GM18511 (cell line): ENCODE measurements around the gene MRM2.
"Not testable (repeated sequence)": the region's sequence is repeated elsewhere in the genome, so short reads cannot be mapped to it uniquely, and the experiment has no call there.

Experiments
- ATAC-seq: cut with Tn5 transposase; IDR thresholded peaks from one replicate; pipeline ENCODE4 v1.9.1; 2021; ENCODE audit warnings: mild to moderate bottlenecking, moderate library complexity; ENCODE audit not compliant: unreplicated experiment

MRM2 gene

DNA sequence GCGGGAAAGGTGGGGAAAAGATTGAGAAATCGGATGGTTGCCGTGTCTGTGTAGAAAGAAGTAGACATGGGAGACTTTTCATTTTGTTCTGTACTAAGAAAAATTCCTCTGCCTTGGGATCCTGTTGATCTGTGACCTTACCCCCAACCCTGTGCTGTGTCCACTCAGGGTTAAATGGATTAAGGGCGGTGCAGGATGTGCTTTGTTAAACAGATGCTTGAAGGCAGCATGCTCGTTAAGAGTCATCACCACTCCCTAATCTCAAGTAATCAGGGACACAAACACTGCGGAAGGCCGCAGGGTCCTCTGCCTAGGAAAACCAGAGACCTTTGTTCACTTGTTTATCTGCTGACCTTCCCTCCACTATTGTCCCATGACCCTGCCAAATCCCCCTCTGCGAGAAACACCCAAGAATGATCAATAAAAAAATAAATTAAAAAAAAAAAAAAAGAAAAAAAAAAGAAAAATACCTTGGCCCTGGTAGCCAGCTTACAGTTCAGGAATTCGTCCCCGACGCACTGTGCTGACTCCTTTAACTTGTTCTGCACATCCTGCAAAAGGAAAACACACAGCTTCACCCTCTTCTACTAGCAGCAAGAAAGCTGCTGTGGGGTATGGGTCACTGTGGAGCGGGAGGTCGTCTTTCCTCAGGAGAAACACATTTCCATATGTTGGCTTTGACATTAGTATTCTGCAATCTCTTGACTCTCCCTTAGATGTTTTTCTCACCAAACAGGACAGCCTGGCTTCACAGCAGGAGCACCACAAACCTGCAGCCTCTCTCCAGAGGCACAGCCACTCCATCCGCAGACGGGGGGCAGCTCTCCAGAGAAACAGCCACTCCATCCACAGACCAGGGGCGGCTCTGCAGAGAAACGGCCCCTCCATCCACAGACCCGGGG is 27.3 kb upstream of the MRM2 start:
- ATAC-seq = not testable (repeated sequence)

DNA sequence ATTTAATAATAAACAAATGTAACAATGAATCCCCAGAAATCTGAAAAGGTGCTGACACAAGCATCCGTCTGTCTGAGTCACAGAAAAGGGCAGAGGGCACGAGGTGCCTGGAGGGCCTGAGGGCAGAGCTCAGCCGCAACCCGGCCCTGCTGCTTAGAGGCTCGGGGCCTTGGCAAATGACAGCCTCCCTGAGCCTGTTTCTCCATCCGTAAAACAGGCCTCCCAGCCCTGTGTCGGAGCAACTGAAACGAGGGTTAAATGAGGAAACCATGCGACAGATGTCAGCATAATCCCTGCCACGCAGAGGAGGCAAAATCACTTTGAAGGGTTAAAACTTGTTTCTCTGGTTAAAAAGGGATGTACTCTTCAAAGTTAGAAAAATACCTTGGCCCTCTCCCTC is 24.9 kb upstream of the MRM2 start:
- no peak for ATAC-seq

DNA sequence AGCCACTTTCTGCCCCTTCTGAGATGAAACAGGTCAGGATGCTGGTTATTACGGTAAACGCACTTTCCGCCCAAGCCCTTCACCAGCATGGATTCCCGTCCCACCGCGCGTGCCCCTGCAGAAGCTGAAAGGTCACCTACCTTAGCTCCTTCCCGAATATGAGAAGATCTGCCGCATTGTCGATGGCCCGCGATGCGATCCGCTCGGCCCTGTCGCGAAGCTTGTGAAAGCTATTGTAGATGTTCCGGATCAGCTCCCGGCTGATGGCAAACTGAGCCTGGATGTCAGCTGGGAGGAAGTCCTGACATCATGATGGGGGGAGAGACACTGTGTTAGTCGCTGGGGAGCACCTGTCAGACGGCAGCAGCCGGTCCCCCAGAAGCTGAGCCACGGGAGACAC is 22.2 kb upstream of the MRM2 start:
- ATAC-seq = no peak

DNA sequence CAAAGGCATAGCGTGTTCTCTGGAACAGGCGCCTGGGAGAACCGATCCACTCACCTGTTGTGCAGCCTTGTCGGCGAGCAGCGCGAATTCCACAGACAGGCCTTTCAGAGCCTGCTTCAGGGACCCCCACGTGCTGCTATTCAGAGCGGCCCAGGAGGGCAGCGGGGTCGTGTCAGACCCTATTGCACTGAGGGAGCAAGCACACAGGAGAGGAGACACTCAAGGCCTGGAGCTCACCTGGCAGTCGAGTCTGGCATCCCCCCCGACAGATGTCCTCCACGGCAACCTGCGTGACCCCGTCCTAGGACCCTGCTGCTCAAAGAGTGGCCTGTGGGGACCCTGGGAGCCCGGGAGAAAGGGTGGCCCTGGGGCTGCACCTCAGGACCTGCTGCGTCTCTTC is 21.2 kb upstream of the MRM2 start:
- no peak for ATAC-seq

DNA sequence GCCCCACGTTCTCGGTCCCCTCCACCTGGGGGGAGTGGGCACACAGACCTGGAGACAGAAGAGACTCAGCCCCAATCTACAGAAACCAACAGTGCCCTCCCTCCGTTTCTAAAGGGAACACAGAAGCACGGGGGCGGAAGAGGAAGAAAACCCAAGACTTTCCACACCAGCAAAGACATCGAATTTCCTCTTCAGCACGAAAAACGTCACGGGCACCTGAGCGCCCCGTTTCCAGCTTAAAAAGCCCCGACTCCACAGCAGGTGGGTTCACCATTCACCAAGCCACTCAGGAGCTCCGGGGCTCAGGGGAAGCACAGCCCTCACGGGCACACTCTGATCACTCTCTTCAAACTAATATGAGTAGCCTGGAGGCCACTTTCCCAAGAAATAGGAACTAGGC is 19.6 kb upstream of the MRM2 start:
- no peak for ATAC-seq

DNA sequence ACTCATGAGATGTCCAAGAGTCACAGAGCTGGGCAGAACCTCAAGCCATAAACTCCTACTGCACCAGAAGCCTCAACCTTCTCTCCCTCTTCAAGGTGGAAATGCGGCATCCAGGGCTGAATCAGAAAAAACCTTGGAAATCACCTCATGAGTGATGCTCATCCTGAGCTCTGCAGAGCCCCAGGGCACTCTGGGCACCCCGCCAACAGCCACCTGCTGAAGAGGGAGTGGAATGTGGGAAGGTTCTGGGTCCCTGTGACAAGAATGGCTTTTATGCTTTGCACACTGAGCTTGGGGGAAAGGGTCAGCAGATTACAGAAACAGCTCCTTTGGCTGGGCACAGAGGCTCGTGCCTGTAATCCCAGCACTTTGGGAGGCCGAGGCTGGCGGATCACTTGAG is 18.8 kb upstream of the MRM2 start:
- ATAC-seq = no peak

DNA sequence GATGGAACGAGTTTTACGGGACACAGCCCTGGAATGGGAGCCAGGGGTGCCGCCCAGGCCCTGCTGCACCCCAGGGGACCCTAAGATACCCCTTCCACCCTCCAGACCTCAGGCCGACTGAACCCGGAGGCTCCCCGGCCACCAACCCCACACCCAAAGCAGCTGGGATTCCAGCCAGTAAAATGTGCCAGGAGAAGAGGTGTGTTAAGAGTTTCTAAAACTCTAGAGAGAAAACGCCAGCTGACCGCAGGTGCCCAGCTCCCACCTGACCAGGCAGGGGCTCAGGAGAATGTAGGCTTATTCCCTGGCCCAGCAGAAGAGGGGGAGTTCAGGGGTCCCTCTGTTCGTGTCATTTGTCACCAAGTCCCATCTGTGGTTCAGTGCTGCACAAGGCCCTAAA is 17.5 kb upstream of the MRM2 start:
- peak; percentile 9 for ATAC-seq

DNA sequence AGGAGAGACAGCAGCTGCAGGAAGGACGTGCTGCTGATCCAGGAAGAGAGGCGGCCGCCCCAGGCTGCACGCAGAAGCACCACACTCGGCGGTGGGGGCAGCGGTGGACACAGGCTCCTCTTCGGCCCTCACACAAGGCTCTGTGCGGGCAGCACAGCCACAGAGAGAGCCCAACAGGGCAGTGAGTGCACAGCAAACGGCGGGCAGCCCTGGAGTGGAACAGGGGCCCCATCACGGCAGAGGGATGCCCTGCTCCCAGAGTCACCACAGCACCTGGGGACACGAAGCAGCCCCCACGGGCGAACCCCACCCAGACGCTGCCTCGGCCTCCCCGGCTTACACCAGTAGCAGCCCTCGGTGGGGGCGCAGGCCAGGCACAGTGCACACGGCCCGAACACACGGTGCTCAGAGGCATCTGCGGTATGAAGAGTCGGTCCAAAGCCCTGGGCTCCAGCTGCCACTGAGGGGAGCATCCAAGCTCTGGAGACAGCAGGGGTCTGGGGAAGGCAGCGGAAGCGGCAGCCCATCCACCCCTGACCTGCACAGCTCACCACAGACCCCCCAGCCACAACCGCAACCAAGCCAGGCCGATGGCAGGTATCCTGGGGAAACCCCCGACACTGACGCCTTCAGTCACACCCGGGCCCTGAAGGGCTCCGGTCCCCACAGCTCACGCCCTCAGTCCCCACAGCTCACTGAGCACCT is 16.8 kb upstream of the MRM2 start:
- peak; percentile 89 for ATAC-seq

DNA sequence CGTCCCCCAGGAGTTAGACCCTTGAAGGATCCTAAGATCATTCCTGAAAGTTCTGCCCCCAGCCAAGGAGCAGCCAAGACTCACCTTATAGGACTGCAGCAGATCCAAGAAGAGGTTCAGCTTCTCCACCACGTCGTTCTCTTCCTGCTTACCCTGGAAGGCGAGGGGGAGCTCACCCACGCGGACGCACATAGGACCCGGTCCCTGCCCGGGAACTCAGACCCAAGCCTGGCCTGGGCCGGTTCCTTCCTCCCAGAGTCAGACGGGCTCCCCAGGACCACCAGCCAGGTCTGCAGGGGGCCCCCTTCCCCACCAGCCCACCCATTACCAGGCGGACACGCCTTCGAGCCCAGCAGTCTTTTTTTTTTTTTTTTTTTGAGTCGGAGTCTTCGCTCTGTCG is 15.6 kb upstream of the MRM2 start:
- ATAC-seq = no peak

DNA sequence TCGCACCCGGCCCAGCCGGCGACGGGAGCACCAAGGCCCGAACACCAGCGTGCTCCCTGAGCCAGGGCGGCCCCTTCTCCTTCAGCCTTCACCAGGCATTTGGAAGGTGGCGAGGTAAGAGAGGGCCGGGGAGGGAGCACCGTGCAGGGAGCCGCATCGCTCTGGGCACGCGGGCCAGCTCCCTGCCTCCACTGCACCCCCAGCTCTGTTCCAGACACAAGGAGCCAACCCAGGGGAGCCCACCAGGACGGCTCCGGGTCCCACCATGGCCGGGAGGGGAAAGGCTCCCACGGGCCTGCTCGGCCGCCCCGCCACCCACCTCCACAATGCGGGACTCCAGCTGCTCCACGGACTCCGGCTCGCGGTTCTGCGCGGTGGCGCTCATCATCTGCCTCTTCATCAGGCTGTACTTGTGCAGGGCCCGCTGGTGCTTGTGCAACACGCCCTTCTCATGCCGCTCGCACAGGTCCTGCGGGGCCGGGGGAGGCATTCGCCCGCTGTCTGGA is 15.1 kb upstream of the MRM2 start:
- ATAC-seq = no peak

DNA sequence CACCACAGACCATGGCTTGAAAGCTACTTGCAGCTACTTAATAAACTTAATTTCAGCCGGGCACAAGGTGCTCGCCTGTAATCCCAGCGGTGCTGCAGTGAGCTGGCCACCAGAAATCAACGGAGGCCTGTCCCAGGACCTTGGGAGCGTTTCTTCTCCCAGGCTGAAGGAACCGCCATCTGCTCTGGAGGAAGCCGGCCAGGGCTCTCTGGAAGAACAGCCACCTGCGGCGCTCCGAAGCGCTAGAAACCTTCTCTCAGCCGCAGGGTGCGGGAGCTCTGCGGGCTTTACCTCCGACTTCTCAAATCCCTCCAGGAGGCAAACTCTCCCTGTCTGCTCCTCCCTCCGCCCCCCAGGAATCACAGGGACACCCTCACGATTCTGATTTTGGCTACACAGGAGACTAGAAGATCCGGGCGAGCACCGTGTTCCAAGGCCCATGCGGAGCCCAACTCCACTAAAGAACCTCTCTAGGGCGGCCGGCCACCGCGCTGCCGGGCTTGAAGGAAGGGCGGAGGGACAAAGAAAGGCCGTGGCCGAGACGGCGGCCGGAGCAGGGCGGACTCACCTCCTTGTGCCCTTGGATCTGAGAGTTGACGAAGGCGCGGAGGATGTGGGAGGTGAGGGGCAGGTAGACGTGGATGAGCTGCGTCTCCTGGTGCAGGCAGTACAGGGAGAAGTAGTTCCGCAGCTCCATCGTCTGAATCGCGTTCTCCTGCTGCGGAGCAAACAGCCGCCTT is 14.5 kb upstream of the MRM2 start:
- ATAC-seq = no peak

DNA sequence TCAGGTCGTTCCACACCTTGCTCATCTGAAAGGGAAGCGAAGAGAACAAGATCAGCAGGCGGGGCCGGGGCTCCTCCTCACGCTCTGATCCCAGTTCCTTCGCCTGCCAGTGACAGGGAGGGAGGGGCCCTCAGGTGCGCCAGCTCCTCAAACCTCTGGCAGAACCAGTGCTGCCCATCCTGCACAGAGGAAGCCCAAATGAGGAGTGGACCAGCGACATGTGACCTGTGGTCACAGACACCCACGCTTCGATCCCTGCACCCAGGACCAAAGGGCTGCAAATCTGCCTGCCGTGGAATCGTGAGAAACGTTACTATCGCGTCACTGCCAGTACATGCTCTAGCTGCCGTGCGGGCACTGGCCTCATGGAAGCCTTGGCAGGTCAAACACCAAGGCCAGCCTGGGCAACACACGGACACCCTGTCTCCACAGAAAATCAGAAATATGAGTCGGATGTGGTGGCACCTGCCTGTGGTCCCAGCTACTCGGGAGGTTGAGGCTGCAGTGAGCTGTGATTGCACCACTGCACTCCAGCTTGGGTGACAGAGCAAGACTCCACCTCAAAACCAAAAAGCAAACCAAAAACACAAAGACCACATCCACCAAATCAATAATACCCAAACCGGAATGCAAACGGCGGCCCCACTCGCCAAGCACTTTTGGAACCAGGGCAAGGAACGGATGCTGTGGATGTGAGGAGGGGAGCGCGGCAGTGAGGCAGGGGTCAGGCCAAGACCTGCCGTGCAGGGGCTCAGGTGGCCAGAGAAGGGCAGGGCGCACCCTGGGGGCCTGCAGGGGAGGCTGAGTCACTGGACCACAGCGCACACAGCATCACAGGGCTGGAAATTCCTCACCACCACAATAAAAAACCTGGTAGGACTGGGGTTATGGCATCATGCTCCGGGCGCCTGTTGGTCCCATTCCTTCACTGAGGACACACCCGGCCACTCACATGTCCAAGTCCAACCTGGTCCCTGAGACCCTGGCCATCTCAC is 13.4 kb upstream of the MRM2 start:
- ATAC-seq = no peak

DNA sequence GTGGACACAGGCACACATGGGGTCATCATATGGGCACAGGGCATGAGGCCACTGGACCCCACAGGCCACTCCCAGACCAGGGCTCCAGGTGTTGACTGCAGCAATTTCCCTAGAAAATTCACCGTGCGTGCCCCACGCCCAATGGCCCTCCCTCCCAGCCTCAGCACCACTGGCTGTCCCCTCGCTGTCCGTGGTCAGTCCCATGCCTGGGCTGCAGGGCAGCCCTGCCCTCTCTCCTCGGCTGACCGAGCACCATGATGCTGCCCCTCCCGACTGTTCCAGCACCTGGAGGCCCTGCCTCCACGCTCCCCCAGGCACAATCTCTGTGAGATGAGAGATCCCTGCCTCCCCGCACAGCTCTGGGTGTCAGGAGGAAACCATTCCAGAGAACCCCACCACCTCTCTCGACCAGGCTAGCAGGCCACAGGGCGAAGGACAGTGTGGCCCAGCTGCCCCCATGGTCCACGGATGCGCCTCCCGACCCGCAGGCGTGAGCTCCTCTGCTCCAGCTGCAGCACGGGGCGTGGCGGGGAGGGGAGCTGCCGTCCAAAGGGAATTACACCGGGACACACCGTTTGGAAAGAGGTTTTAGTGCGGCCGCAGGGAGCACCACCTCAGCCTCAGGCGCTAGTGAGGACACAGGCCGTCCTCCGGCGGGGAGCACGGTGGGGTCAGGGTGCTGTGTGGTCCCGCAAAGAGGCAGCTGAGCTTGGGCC is 12.6 kb upstream of the MRM2 start:
- ATAC-seq = no peak

DNA sequence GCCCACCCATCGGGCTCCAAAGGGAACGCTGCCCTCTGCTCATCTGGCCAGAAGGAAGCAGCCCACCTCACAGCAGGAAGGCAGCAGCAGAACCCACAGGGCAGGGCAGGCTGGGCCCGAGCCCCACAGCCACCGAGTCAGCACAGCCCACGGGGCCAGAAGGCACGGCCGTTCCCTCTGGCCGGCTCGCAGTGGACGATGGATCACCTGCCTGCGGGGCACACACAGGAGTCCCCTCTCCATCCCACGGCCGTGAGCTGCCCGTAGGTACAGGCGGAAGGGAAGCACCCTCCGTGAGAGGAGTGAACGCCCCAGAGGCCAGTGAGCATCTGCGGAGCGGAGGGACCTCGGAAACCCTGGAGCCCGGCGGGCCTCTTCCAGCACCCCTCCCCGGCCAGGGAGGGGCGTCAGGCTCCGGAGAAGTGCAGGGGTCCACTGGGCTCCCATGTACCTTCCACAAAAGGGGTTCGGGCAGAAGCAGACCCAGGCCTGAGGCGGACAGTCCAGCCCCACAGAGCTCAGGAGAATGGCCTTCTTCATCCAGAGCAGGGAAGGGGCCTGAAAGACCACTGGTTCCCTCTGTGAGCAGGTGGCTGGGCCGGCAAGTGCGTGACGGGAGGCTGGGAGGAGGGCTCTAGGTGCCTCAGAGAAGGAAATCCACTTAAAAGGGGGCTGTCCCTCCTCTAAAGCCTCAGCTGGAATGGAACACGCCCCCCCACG is 11.7 kb upstream of the MRM2 start:
- no peak for ATAC-seq

DNA sequence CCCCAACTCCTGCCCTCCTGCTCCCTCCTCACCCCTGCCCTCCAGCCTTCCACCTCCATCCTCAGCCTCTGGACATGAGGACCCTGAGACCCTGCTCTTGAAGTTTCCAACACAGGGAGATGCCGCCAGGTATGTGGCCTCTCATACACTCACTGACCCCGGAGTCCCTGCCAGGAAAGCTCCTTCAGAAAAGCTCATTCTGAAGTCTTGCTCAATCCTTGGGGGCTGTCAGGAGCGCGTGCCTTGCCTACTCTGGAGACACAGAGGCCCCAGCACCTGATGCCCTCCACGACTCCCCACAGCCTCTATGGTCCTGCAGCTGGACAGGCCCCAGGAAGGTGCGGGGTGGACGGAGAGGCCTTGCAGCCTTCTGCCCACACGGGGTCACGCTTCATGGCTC is 11.0 kb upstream of the MRM2 start:
- no peak for ATAC-seq

DNA sequence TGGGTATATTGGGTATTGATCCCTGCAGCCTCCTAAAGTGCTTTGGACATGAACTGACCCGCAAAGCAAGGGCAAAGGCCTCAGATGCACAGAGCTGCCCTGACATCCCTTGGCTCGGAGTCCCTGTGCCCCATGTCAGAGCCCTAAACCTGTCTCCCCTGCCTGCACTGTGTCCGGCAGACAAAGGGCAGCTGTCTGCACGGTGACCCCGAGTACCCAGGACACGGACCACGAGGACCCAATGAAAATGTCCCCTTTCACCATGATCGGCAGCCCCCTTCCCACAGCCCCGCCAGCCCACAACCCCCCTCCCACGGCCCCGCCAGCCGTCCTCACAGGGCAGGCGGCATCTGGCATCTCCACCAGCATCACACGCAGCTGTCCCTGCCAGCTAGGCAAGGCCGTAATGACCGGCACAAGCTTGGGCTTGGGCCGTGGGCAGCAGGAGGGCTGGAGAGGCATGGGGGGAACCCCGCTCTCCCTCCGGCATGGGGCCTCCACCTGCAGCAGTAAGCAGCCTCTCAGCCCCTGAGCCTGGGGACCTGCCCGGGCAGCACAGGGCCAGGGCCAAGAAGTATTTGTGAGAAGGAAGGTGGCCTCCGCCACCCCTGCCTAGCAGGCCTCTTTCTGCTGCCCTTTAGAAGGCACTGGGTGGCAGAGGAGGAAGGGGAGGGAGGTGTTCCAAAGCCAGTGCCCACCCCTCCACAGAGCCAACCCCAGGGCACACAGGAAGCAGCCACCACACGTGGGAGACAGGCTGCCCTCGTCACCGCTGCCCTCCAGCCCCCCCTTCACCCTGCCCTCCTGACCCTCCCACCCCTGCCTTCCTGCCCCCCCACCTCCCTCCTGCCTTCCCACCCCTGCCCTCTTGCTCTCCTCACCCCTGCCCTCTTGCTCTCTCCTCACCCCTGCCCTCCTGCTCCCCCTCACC is 10.1 kb upstream of the MRM2 start:
- ATAC-seq = no peak

DNA sequence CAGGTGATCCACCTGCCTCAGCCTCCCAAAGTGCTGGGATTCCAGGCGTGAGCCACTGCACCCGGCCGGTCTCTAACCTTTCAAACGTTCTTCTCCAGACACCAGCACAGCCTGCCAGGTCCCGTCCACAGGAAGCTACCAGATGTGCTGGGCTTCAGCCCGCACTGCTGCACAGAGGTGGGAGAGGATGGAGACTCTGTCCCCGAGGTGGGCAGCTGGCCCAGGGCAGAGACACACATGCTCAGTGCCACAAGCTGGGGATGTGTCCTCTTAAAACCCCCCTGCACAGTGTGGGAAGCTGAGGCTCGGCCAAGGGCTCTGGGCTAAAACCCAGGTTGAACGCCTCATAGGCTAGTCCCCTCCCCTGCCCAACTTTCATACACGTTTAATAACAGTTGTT is 9.4 kb upstream of the MRM2 start:
- ATAC-seq = no peak

DNA sequence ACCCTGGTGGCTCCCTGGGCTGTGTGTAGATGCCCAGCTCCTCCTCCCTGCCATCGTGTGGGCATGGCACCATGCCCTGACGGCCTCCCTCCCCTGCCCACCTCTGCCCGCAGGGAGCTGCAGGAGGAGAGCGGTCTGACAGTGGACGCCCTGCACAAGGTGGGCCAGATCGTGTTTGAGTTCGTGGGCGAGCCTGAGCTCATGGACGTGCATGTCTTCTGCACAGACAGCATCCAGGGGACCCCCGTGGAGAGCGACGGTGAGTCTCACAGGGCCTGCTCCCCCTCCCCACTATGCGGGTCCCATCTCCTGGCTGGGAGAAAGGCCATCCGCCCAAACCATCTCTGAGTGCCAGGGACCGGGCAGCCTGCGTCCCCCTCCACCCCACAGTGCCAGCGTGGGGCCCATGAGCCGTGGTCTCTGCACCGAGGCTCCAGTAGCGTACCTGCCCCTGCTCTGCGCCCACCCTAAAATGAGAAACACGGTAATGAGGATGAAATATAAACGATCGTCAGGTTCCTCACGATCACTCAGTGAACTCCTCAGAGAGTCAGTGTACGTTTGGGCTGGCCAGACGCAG is 7.8 kb upstream of the MRM2 start:
- no peak for ATAC-seq
